ENCODE measurements around the gene ZNF532. TPM values are rescaled to one million over a fixed set of nuclear protein-coding genes. Genes with fewer than 3 reads are reported as not detected.

The ZNF532 gene
- total and polyA plus RNA-seq, 9 of the 15 experiments (the other 6 are each of a cell fraction or from before 2014, with no cell fraction given): 0.42 TPM; not detected in 8

DNA sequence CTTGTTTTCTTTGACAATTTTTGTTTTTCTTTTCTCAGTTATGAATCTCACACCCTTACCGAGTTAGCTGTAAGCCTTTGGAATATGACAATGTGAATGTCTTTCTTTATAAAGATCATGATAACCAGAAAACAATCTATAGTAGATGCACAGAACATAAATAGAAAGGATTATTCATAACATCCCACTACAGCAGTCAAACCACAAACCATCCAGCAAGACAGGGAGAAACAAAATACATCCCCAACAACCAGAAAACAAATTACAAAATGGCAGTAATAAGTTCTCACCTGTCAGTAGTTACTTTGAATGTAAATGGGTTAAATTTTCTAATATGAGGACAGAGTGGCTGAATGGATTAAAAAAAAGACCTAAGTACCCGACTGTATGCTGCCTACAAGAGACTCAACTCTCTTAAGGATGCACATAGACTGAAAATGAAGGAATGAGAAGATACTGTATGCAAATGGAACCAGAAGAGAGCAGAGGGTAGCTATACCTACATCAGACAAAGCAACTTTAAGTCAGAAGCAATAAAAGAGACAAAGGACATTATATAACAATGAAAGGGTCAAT is 124.6 kb downstream of the ZNF532 start:
- Histone ChIP-seq H3K4me3 (no peak overlapping the region), H3K27ac (ENCODE audit: extremely low read depth, low read depth, low read length) (no peak overlapping the region), H3K27me3 (ENCODE audit: control insufficient read depth in 2 of 2, insufficient read depth in 2 of 2, low read length in 2 of 2) (no peaks in the 10 kb centered on the region), H4K20me1 (replicated peaks; ENCODE audit: control insufficient read depth, insufficient read depth, low read length) (no peaks in the 10 kb centered on the region), H3K9ac (ENCODE audit: insufficient read depth in 1 of 2, low read depth in 2 of 2, low read length in 2 of 2) (no peak overlapping the region), H3K36me3 (ENCODE audit: control insufficient read depth, insufficient read depth, low read length) (no peaks in the 10 kb centered on the region), H3K9me1 (ENCODE audit: control insufficient read depth, insufficient read depth, low read length) (no peaks in the 10 kb centered on the region), H3K4me2 (ENCODE audit: insufficient read depth, low read length) (no peak overlapping the region), H3K4me1 (replicated peaks in 1 of 2; ENCODE audit: control insufficient read depth in 2 of 2, insufficient read depth in 2 of 2, low read length in 2 of 2) (no peaks in the 10 kb centered on the region), H2AFZ (ENCODE audit: low read depth, low read length) (no peak overlapping the region), H3K79me2 (ENCODE audit: control insufficient read depth, insufficient read depth, low read length) (no peaks in the 10 kb centered on the region), H3K9me3 (replicated peaks; ENCODE audit: control insufficient read depth, insufficient read depth, low read depth, low read length) (no peaks in the 10 kb centered on the region)
- FAIRE-seq (no peak), ATAC-seq (no peak), DNase-seq (ENCODE audit: extremely low read depth in 1 of 4, low spot score in 3 of 4) (no peak)
- intact Hi-C loops (cut with micrococcal nuclease) (no loop called here), in situ Hi-C loops (cut with MboI) (no loop called here)
- ChIA-PET POLR2A (no interaction called here), CTCF (ENCODE audit: low intra/inter-chr PET ratio) (no interaction called here)
- 0% methylated on average over 2 of the region's 2 CpGs for WGBS (ENCODE audit: insufficient coverage, low coverage, missing lambda C conversion rate)
- no TSS peak for BruUV-seq (replicated peaks)
- TF ChIP-seq KHSRP (IDR thresholded peaks at IDR 0.05) (no peak), TCFL5 (CRISPR knock-in tag; conservative IDR thresholded peaks at IDR 0.05) (no peak), ZMIZ1 (IDR thresholded peaks at IDR 0.05; ENCODE audit: low read depth in 2 of 2, low read length in 2 of 2) (no peak), KLF10 (CRISPR knock-in tag; IDR thresholded peaks at IDR 0.05) (no peak), DDX20 (tag; IDR thresholded peaks at IDR 0.05; ENCODE audit: low read depth) (no peak), HDAC2 (IDR thresholded peaks at IDR 0.05) (no peak), PATZ1 (CRISPR knock-in tag; IDR thresholded peaks at IDR 0.05; ENCODE audit: borderline replicate concordance) (no peak), ZNF324 (CRISPR knock-in tag; IDR thresholded peaks at IDR 0.05) (no peak), HSF4 (CRISPR knock-in tag; IDR thresholded peaks at IDR 0.05; ENCODE audit: borderline replicate concordance) (no peak), RNF2 (IDR thresholded peaks at IDR 0.05) (no peak), ETV6 (IDR thresholded peaks at IDR 0.05; ENCODE audit: borderline replicate concordance in 1 of 2, low read depth in 2 of 2, low read length in 1 of 2) (no peak), ETV6 (CRISPR knock-in tag; IDR thresholded peaks at IDR 0.05; ENCODE audit: borderline replicate concordance) (no peak), SIRT6 (IDR thresholded peaks at IDR 0.05; ENCODE audit: low read depth, low read length) (no peak), FOXO4 (CRISPR knock-in tag; IDR thresholded peaks at IDR 0.05) (no peak), TCF15 (CRISPR knock-in tag; IDR thresholded peaks at IDR 0.05) (no peak)
